Astrocyte (in vitro differentiated cells and primary cell): ENCODE measurements around the gene APBB2. TPM values are rescaled to one million over a fixed set of nuclear protein-coding genes. Genes with fewer than 3 reads are reported as not detected.

Experiments used
- DNase-seq: peaks from one replicate; pipeline ENCODE4 v3.0.0-alpha.2; 2010; ENCODE audit warnings: low read depth
- FAIRE-seq: peaks from 2 replicates; lab custom pipeline; 2011; peaks lifted over from hg19 to GRCh38; lab: Jason Lieb, UNC
- H2AFZ ChIP-seq: 2 replicates; pipeline ENCODE4 v1.6.0; 2012; ENCODE audit warnings: low read depth, low read length, inconsistent platforms
- H3K27ac ChIP-seq: 2 replicates; pipeline ENCODE4 v1.5.1; 2011; ENCODE audit warnings: low read depth, low read length, inconsistent platforms
- H3K27me3 ChIP-seq: 2 replicates; pipeline ENCODE4 v1.6.0; 2011; ENCODE audit warnings: low read length, inconsistent platforms; ENCODE audit not compliant: insufficient read depth
- H3K36me3 ChIP-seq: 2 replicates; pipeline ENCODE4 v1.5.1; 2011; ENCODE audit warnings: low read length, inconsistent platforms; ENCODE audit not compliant: insufficient read depth
- H3K4me1 ChIP-seq: 2 replicates; pipeline ENCODE4 v1.5.1; 2011; ENCODE audit warnings: low read length, inconsistent platforms; ENCODE audit not compliant: insufficient read depth
- H3K4me2 ChIP-seq: 2 replicates; pipeline ENCODE4 v1.6.0; 2012; ENCODE audit warnings: low read length, inconsistent platforms
- H3K4me3 ChIP-seq: 2 replicates; pipeline ENCODE4 v1.5.1; 2011; ENCODE audit warnings: low read depth, mild to moderate bottlenecking, low read length, inconsistent platforms; ENCODE audit not compliant: insufficient read depth
- H3K79me2 ChIP-seq: 2 replicates; pipeline ENCODE4 v1.6.0; 2012; ENCODE audit warnings: mild to moderate bottlenecking, low read length, inconsistent platforms; ENCODE audit not compliant: insufficient read depth
- H3K9ac ChIP-seq: 2 replicates; pipeline ENCODE4 v1.6.0; 2012; ENCODE audit warnings: mild to moderate bottlenecking, low read length, inconsistent platforms
- H3K9me3 ChIP-seq: 2 replicates; pipeline ENCODE4 v1.5.1; 2012; ENCODE audit warnings: low read depth, mild to moderate bottlenecking, low read length, inconsistent platforms; ENCODE audit not compliant: insufficient read depth
- H4K20me1 ChIP-seq: 2 replicates; pipeline ENCODE4 v1.6.0; 2012; ENCODE audit warnings: low read length, inconsistent platforms; ENCODE audit not compliant: insufficient read depth
- H3K27ac Mint-ChIP-seq: one replicate; pipeline ENCODE4 v1.8.0; 2021; ENCODE audit warnings: mild to moderate bottlenecking, mixed read lengths; ENCODE audit not compliant: unreplicated experiment
- H3K27me3 Mint-ChIP-seq: one replicate; pipeline ENCODE4 v1.8.0; 2021; ENCODE audit warnings: low read depth, mixed read lengths; ENCODE audit not compliant: unreplicated experiment
- H3K36me3 Mint-ChIP-seq: one replicate; pipeline ENCODE4 v1.8.0; 2021; ENCODE audit warnings: low read depth, mixed read lengths; ENCODE audit not compliant: unreplicated experiment
- H3K4me1 Mint-ChIP-seq: one replicate; pipeline ENCODE4 v1.8.0; 2021; ENCODE audit warnings: low read depth, mixed read lengths; ENCODE audit not compliant: unreplicated experiment
- H3K4me3 Mint-ChIP-seq: one replicate; pipeline ENCODE4 v1.8.0; 2021; ENCODE audit warnings: mild to moderate bottlenecking, moderate library complexity, mixed read lengths; ENCODE audit not compliant: unreplicated experiment
- H3K9me3 Mint-ChIP-seq: one replicate; pipeline ENCODE4 v1.8.0; 2021; ENCODE audit warnings: mild to moderate bottlenecking, mixed read lengths; ENCODE audit not compliant: unreplicated experiment
- CTCF ChIP-seq: IDR thresholded peaks from 2 replicates; pipeline ENCODE4 v1.5.1; 2011; ENCODE audit warnings: low read depth, mild to moderate bottlenecking, inconsistent platforms, low read length, moderate library complexity; ENCODE audit not compliant: insufficient read depth
- EZH2 ChIP-seq: IDR thresholded peaks from 2 replicates; pipeline ENCODE4 v1.6.1; 2012; ENCODE audit warnings: mild to moderate bottlenecking, low read length, inconsistent platforms; ENCODE audit not compliant: insufficient read depth
- total RNA-seq: library from RNA; stranded (reverse); gene quantifications from 2 replicates; pipeline ENCODE4 v1.2.1, GENCODE V29; 2021

The APBB2 gene
- total RNA-seq, 1 donor from 2014 or later: 173 TPM

GRCh38 chr4:41066049-41066448 is 148.3 kb downstream of the APBB2 start:
- Histone ChIP-seq H3K27ac (no peak overlapping the region), H3K4me2 (no peak overlapping the region), H3K9ac (no peak overlapping the region), H3K79me2 (peaks cover 27% of the 10 kb centered on the region), H2AFZ (no peak overlapping the region), H3K36me3 (no peaks in the 10 kb centered on the region), H3K4me3 (no peak overlapping the region), H3K4me1 (peaks cover 4% of the 10 kb centered on the region), H3K9me3 (no peaks in the 10 kb centered on the region), H3K27me3 (no peaks in the 10 kb centered on the region), H4K20me1 (peaks cover 55% of the 10 kb centered on the region)
- FAIRE-seq (no peak), DNase-seq (no peak)
- peaks cover 29% of the 10 kb centered on the region for H3K4me1 Mint-ChIP-seq
- no peak for TF ChIP-seq EZH2
- no peaks in the 10 kb centered on the region for H3K27me3 Mint-ChIP-seq
- no peak overlapping the region for H3K4me3 Mint-ChIP-seq
- H3K9me3 Mint-ChIP-seq: no peaks in the 10 kb centered on the region
- no peak overlapping the region for H3K27ac Mint-ChIP-seq
- H3K36me3 Mint-ChIP-seq: peaks cover 15% of the 10 kb centered on the region

- FAIRE-seq (no peak), DNase-seq (no peak)
- Histone ChIP-seq H3K79me2 (peaks cover 23% of the 10 kb centered on the region), H3K27ac (no peak overlapping the region), H3K27me3 (no peaks in the 10 kb centered on the region), H3K9me3 (no peaks in the 10 kb centered on the region), H3K36me3 (no peaks in the 10 kb centered on the region), H3K9ac (no peak overlapping the region), H4K20me1 (peaks cover 56% of the 10 kb centered on the region), H2AFZ (no peak overlapping the region), H3K4me1 (peaks cover 4% of the 10 kb centered on the region), H3K4me3 (no peak overlapping the region), H3K4me2 (no peak overlapping the region)
- Mint-ChIP-seq H3K9me3 (no peaks in the 10 kb centered on the region), H3K27ac (peak overlapping the region; percentile 88), H3K27me3 (no peaks in the 10 kb centered on the region), H3K4me1 (peaks cover 31% of the 10 kb centered on the region), H3K36me3 (peaks cover 17% of the 10 kb centered on the region), H3K4me3 (no peak overlapping the region)
- TF ChIP-seq CTCF: no peak
- no peak for TF ChIP-seq EZH2
Measured at GRCh38 chr4:41065434-41066006, 148.8 kb downstream of the APBB2 start.

- H3K4me2 ChIP-seq: no peak overlapping the region
- peaks cover 2% of the 10 kb centered on the region for H3K9me3 Mint-ChIP-seq
- H3K27ac Mint-ChIP-seq: no peak overlapping the region
- DNase-seq: no peak
- no peak overlapping the region for H2AFZ ChIP-seq
- peaks cover 17% of the 10 kb centered on the region for H3K36me3 Mint-ChIP-seq
- no peak for FAIRE-seq
- H3K4me3 Mint-ChIP-seq: no peak overlapping the region
- H3K9me3 ChIP-seq: no peaks in the 10 kb centered on the region
- no peak overlapping the region for H3K4me3 ChIP-seq
- peaks cover 56% of the 10 kb centered on the region for H4K20me1 ChIP-seq
- H3K27ac ChIP-seq: no peak overlapping the region
- H3K27me3 ChIP-seq: no peaks in the 10 kb centered on the region
- peaks cover 22% of the 10 kb centered on the region for H3K79me2 ChIP-seq
- TF ChIP-seq CTCF: no peak
- TF ChIP-seq EZH2: no peak
- no peaks in the 10 kb centered on the region for H3K36me3 ChIP-seq
- H3K27me3 Mint-ChIP-seq: no peaks in the 10 kb centered on the region
- H3K4me1 ChIP-seq: peaks cover 4% of the 10 kb centered on the region
- H3K9ac ChIP-seq: no peak overlapping the region
- peaks cover 35% of the 10 kb centered on the region for H3K4me1 Mint-ChIP-seq
Measured at GRCh38 chr4:41064953-41065352, 149.4 kb downstream of the APBB2 start.
